ENCODE data around the gene NEURL3. TPM values are rescaled to one million over a fixed set of nuclear protein-coding genes. Genes with fewer than 3 reads are reported as not detected.

NEURL3 gene
- total RNA-seq, 3 donors from 2014 or later (not counting 1 experiment from before 2014, with no cell fraction given) = not detected

GRCh38 chr2:96520697-96521096 is 15.5 kb upstream of the NEURL3 start:
- H3K27me3 Mint-ChIP-seq (ENCODE audit: low read depth in 2 of 2) = peaks cover 0 to 6% of the 10 kb centered on the region in 2 donors
- ATAC-seq = no peak
- no peak overlapping the region for H3K27ac ChIP-seq (ENCODE audit: low read length)
- H3K4me3 ChIP-seq (ENCODE audit: low read length) = no peak overlapping the region
- H3K4me1 ChIP-seq (ENCODE audit: control insufficient read depth, insufficient read depth, low read length) = peaks cover 12% of the 10 kb centered on the region
- intact Hi-C loops (cut with micrococcal nuclease) = no loop called here
- DNase-seq = no peak
- no peak for TF ChIP-seq CTCF (IDR thresholded peaks at IDR 0.05)
- H3K9me3 Mint-ChIP-seq = peaks cover 0 to 5% of the 10 kb centered on the region in 2 donors
- H3K4me3 Mint-ChIP-seq = no peak overlapping the region
- no peaks in the 10 kb centered on the region for H3K36me3 Mint-ChIP-seq
- H3K4me1 Mint-ChIP-seq = peaks cover 9 to 10% of the 10 kb centered on the region in 2 donors
- WGBS (ENCODE audit: insufficient coverage) = 73% methylated on average over 3 of the region's 3 CpGs
- no peaks in the 10 kb centered on the region for H3K27me3 ChIP-seq (ENCODE audit: control insufficient read depth, insufficient read depth, low read length)
- no peak overlapping the region for H3K27ac Mint-ChIP-seq
- H3K9me3 ChIP-seq (ENCODE audit: control insufficient read depth, insufficient read depth, low read length) = no peaks in the 10 kb centered on the region
- no peaks in the 10 kb centered on the region for H3K36me3 ChIP-seq (ENCODE audit: control insufficient read depth, insufficient read depth, low read length)

GRCh38 chr2:96520231-96520630 is 15.1 kb upstream of the NEURL3 start:
- peaks cover 0 to 7% of the 10 kb centered on the region in 2 donors for H3K27me3 Mint-ChIP-seq (ENCODE audit: low read depth in 2 of 2)
- H3K27ac Mint-ChIP-seq = no peak overlapping the region
- no peak for DNase-seq
- Histone ChIP-seq H3K9me3 (ENCODE audit: control insufficient read depth, insufficient read depth, low read length) (no peaks in the 10 kb centered on the region), H3K4me3 (ENCODE audit: low read length) (no peak overlapping the region), H3K27ac (ENCODE audit: low read length) (no peak overlapping the region), H3K36me3 (ENCODE audit: control insufficient read depth, insufficient read depth, low read length) (no peaks in the 10 kb centered on the region), H3K27me3 (ENCODE audit: control insufficient read depth, insufficient read depth, low read length) (no peaks in the 10 kb centered on the region), H3K4me1 (ENCODE audit: control insufficient read depth, insufficient read depth, low read length) (peaks cover 12% of the 10 kb centered on the region)
- H3K36me3 Mint-ChIP-seq = no peaks in the 10 kb centered on the region
- TF ChIP-seq CTCF (IDR thresholded peaks at IDR 0.05) = no peak
- H3K4me1 Mint-ChIP-seq = peaks cover 9 to 10% of the 10 kb centered on the region in 2 donors
- no peak for ATAC-seq
- peaks cover 0 to 5% of the 10 kb centered on the region in 2 donors for H3K9me3 Mint-ChIP-seq
- no peak overlapping the region for H3K4me3 Mint-ChIP-seq
- intact Hi-C loops (cut with micrococcal nuclease) = no loop called here
- 100% methylated on average over 2 of the region's 4 CpGs for WGBS (ENCODE audit: insufficient coverage)

GRCh38 chr2:96517079-96517478 is 11.9 kb upstream of the NEURL3 start:
- TF ChIP-seq CTCF (IDR thresholded peaks at IDR 0.05) = no peak
- no peaks in the 10 kb centered on the region for H3K36me3 ChIP-seq (ENCODE audit: control insufficient read depth, insufficient read depth, low read length)
- no peak overlapping the region for H3K27ac Mint-ChIP-seq
- no peaks in the 10 kb centered on the region for H3K27me3 ChIP-seq (ENCODE audit: control insufficient read depth, insufficient read depth, low read length)
- H3K27ac ChIP-seq (ENCODE audit: low read length) = no peak overlapping the region
- no peaks in the 10 kb centered on the region for H3K4me1 ChIP-seq (ENCODE audit: control insufficient read depth, insufficient read depth, low read length)
- no peak for DNase-seq
- no peaks in the 10 kb centered on the region for H3K4me1 Mint-ChIP-seq
- H3K9me3 ChIP-seq (ENCODE audit: control insufficient read depth, insufficient read depth, low read length) = no peaks in the 10 kb centered on the region
- no peak for ATAC-seq
- no peak overlapping the region for H3K4me3 Mint-ChIP-seq
- peaks cover 0 to 5% of the 10 kb centered on the region in 2 donors for H3K9me3 Mint-ChIP-seq
- intact Hi-C loops (cut with micrococcal nuclease) = no loop called here
- WGBS (ENCODE audit: insufficient coverage) = no CpG with 5 or more reads among the region's 1 CpG
- H3K36me3 Mint-ChIP-seq = no peaks in the 10 kb centered on the region
- no peak overlapping the region for H3K4me3 ChIP-seq (ENCODE audit: low read length)
- peaks cover 0 to 4% of the 10 kb centered on the region in 2 donors for H3K27me3 Mint-ChIP-seq (ENCODE audit: low read depth in 2 of 2)

- no peak overlapping the region for H3K4me3 ChIP-seq (ENCODE audit: low read length)
- no peaks in the 10 kb centered on the region for H3K36me3 ChIP-seq (ENCODE audit: control insufficient read depth, insufficient read depth, low read length)
- WGBS (ENCODE audit: insufficient coverage) = 98% methylated on average over 6 of the region's 6 CpGs
- peaks cover 0 to 5% of the 10 kb centered on the region in 2 donors for H3K9me3 Mint-ChIP-seq
- H3K9me3 ChIP-seq (ENCODE audit: control insufficient read depth, insufficient read depth, low read length) = no peaks in the 10 kb centered on the region
- no peaks in the 10 kb centered on the region for H3K36me3 Mint-ChIP-seq
- DNase-seq (no peak), ATAC-seq (no peak)
- peaks cover 13 to 18% of the 10 kb centered on the region in 2 donors for H3K27me3 Mint-ChIP-seq (ENCODE audit: low read depth in 2 of 2)
- TF ChIP-seq CTCF (IDR thresholded peaks at IDR 0.05) = no peak
- peaks cover 5 to 6% of the 10 kb centered on the region in 2 donors for H3K4me1 Mint-ChIP-seq
- no peak overlapping the region for H3K27ac ChIP-seq (ENCODE audit: low read length)
- H3K27ac Mint-ChIP-seq = no peak overlapping the region
- H3K4me1 ChIP-seq (ENCODE audit: control insufficient read depth, insufficient read depth, low read length) = peaks cover 4% of the 10 kb centered on the region
- intact Hi-C loops (cut with micrococcal nuclease) = no loop called here
- no peaks in the 10 kb centered on the region for H3K27me3 ChIP-seq (ENCODE audit: control insufficient read depth, insufficient read depth, low read length)
- no peak overlapping the region for H3K4me3 Mint-ChIP-seq
Observed at GRCh38 chr2:96514521-96514920, 9.4 kb upstream of the NEURL3 start.
